Neural cell (in vitro differentiated cells): ENCODE data around the gene TAGLN2. TPM values are rescaled to one million over a fixed set of nuclear protein-coding genes. Genes with fewer than 3 reads are reported as not detected.

Experiments
- H2AFZ ChIP-seq: fragments of 200-600, 300-800 bp; sonication (generic), shearing (Covaris generic); 2 replicates; pipeline ENCODE4 v1.6.0; 2014; ENCODE audit warnings: low read depth, mild to moderate bottlenecking, antibody characterized with exemption, low read length, moderate library complexity
- H3F3A ChIP-seq: fragments of 200-600 bp; shearing (Covaris generic); 2 replicates; pipeline ENCODE4 v1.6.1; 2016; ENCODE audit warnings: mild to moderate bottlenecking, moderate library complexity, mixed read lengths, antibody characterized with exemption, low read length; ENCODE audit not compliant: insufficient read depth, poor library complexity, severe bottlenecking
- H3K27ac ChIP-seq: fragments of 200-600, 300-800 bp; sonication (generic), shearing (Covaris generic); 2 replicates; pipeline ENCODE4 v1.5.1; 2014; ENCODE audit warnings: mild to moderate bottlenecking, low read length, moderate library complexity
- H3K27me3 ChIP-seq: fragments of 300-800, 200-600 bp; sonication (generic), shearing (Covaris generic); 2 replicates; pipeline ENCODE4 v1.6.0; 2014; ENCODE audit warnings: mild to moderate bottlenecking, low read depth, low read length, moderate library complexity; ENCODE audit not compliant: insufficient read depth
- H3K36me3 ChIP-seq: fragments of 300-800, 200-600 bp; sonication (generic), shearing (Covaris generic); 2 replicates; pipeline ENCODE4 v1.5.1; 2014; ENCODE audit warnings: mild to moderate bottlenecking, antibody characterized with exemption, low read length, moderate library complexity; ENCODE audit not compliant: insufficient read depth
- H3K4me2 ChIP-seq: fragments of 300-800, 200-600 bp; sonication (generic), shearing (Covaris generic); 2 replicates; pipeline ENCODE4 v1.6.0; 2014; ENCODE audit warnings: mild to moderate bottlenecking, low read length
- H3K4me3 ChIP-seq: fragments of 300-800, 200-600 bp; sonication (generic), shearing (Covaris generic); 2 replicates; pipeline ENCODE4 v1.5.1; 2014; ENCODE audit warnings: mild to moderate bottlenecking, low read length, moderate library complexity
- H3K79me2 ChIP-seq: fragments of 200-600 bp; shearing (Covaris generic); replicated peaks from 2 replicates; pipeline ENCODE4 v1.6.0; 2014; ENCODE audit warnings: mild to moderate bottlenecking, low read length, moderate library complexity; ENCODE audit not compliant: insufficient read depth
- H3K9ac ChIP-seq: fragments of 300-800, 200-600 bp; sonication (generic), shearing (Covaris generic); 2 replicates; pipeline ENCODE4 v1.6.1; 2016; ENCODE audit warnings: mild to moderate bottlenecking, low read length, mixed read lengths
- H3K9me2 ChIP-seq: fragments of 200-600 bp; shearing (Covaris generic); 2 replicates; pipeline ENCODE4 v1.6.1; 2016; ENCODE audit warnings: mild to moderate bottlenecking, low read length, mixed read lengths; ENCODE audit not compliant: insufficient read depth
- H3K9me3 ChIP-seq: fragments of 200-600, 300-800 bp; sonication (generic), shearing (Covaris generic); 2 replicates; pipeline ENCODE4 v1.6.1; 2016; ENCODE audit warnings: mild to moderate bottlenecking, mixed run types, low read length, moderate library complexity, mixed read lengths
- H4K20me1 ChIP-seq: fragments of 200-600 bp; shearing (Covaris generic); 2 replicates; pipeline ENCODE4 v1.6.1; 2016; ENCODE audit warnings: mild to moderate bottlenecking, mixed run types; ENCODE audit not compliant: insufficient read depth
- EP300 ChIP-seq: fragments of 450-650 bp; conservative IDR thresholded peaks from 2 replicates; pipeline ENCODE4 v1.6.1; 2014; ENCODE audit warnings: antibody characterized with exemption, mild to moderate bottlenecking, moderate library complexity; ENCODE audit not compliant: poor library complexity, severe bottlenecking
- EZH2 ChIP-seq: fragments of 200-600, 300-800 bp; shearing (Covaris generic), sonication (generic); IDR thresholded peaks from 2 replicates; pipeline ENCODE4 v1.6.1; 2014; ENCODE audit warnings: antibody characterized with exemption, low read length, borderline replicate concordance, mild to moderate bottlenecking; ENCODE audit not compliant: insufficient read depth, poor library complexity, severe bottlenecking
- MXI1 ChIP-seq: fragments of 450-650 bp; conservative IDR thresholded peaks from 2 replicates; pipeline ENCODE4 v1.6.1; 2014; ENCODE audit warnings: antibody characterized with exemption, mild to moderate bottlenecking; ENCODE audit not compliant: poor library complexity, severe bottlenecking
- POLR2AphosphoS5 ChIP-seq: IDR thresholded peaks from 2 replicates; pipeline ENCODE4 v1.6.1; 2012
- RAD21 ChIP-seq: fragments of 450-650 bp; conservative IDR thresholded peaks from 2 replicates; pipeline ENCODE4 v1.6.1; 2014; ENCODE audit warnings: antibody characterized with exemption, mild to moderate bottlenecking, moderate library complexity
- SMC3 ChIP-seq: fragments of 450-650 bp; conservative IDR thresholded peaks from 2 replicates; pipeline ENCODE4 v1.6.1; 2014; ENCODE audit warnings: antibody characterized with exemption, mild to moderate bottlenecking, moderate library complexity; ENCODE audit not compliant: poor library complexity
- TAF1 ChIP-seq: IDR thresholded peaks from 2 replicates; pipeline ENCODE4 v1.6.1; 2012; ENCODE audit warnings: low read depth
- polyA plus RNA-seq: library from polyadenylated mRNA; depleted of rRNA; stranded (reverse); fragments of >200 nt; gene quantifications from 2 replicates; pipeline ENCODE4 v1.2.3, GENCODE V29; 2014
- TF ChIP-seq, protein P1 (sequence below): IDR thresholded peaks from 2 replicates; pipeline ENCODE4 v1.6.1; 2012; ENCODE audit warnings: borderline replicate concordance
- TF ChIP-seq, protein P2 (sequence below): fragments of 450-650 bp; IDR thresholded peaks from 2 replicates; pipeline ENCODE4 v1.5.1; 2014; ENCODE audit warnings: antibody characterized with exemption, mild to moderate bottlenecking, moderate library complexity; ENCODE audit not compliant: poor library complexity, severe bottlenecking

The TAGLN2 gene
- polyA plus RNA-seq, 1 donor from 2014 or later = 0.52 TPM

DNA sequence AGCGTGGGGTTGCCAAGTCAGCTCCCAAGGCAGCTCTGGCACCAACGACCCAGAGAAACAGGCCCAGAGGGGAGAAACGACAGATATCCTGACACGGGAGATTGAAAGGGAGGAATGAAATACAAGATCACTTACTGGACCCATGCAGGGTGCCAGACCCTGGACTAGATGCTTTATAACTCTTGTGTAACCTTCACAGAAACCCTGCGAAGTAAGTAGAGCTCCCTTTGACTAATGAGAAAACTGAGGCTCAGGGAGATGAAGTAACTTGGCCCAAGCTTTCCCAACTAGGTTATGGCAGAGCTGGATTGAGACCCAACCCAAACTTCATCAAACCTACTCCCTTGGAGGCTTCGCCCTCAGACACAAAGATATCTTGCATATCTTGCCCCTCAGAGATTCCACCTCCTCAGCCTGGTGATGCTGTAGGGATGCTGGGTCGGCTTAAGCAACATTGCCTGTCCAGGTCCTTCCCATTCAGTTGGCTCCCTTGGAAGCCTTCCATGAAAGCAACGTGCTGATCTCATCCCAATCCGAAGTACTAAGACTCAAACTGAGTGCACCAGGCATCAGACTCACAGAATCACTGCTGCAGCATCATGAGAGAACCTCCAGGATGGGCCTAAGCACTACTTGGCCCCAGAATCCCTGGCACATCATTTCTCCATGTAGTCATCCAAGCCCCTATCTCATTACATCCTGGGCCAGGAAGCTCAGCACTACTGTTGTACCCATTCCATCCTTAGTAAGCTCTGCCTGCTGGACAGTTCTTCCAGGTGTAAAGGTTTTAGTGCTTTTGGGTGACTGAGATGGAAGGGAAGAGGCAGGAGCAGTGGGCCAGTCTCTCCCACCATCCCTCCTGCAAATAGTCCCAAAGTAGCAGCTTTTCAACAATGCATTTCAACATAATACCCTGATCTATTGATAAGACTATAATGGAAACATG, 21.2 kb upstream of the TAGLN2 start:
- TF ChIP-seq, protein P1, sequence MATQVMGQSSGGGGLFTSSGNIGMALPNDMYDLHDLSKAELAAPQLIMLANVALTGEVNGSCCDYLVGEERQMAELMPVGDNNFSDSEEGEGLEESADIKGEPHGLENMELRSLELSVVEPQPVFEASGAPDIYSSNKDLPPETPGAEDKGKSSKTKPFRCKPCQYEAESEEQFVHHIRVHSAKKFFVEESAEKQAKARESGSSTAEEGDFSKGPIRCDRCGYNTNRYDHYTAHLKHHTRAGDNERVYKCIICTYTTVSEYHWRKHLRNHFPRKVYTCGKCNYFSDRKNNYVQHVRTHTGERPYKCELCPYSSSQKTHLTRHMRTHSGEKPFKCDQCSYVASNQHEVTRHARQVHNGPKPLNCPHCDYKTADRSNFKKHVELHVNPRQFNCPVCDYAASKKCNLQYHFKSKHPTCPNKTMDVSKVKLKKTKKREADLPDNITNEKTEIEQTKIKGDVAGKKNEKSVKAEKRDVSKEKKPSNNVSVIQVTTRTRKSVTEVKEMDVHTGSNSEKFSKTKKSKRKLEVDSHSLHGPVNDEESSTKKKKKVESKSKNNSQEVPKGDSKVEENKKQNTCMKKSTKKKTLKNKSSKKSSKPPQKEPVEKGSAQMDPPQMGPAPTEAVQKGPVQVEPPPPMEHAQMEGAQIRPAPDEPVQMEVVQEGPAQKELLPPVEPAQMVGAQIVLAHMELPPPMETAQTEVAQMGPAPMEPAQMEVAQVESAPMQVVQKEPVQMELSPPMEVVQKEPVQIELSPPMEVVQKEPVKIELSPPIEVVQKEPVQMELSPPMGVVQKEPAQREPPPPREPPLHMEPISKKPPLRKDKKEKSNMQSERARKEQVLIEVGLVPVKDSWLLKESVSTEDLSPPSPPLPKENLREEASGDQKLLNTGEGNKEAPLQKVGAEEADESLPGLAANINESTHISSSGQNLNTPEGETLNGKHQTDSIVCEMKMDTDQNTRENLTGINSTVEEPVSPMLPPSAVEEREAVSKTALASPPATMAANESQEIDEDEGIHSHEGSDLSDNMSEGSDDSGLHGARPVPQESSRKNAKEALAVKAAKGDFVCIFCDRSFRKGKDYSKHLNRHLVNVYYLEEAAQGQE = no peak
- TF ChIP-seq EZH2 (no peak), SMC3 (no peak), TAF1 (no peak), EP300 (no peak), POLR2AphosphoS5 (no peak), RAD21 (no peak), MXI1 (no peak)
- TF ChIP-seq, protein P2, sequence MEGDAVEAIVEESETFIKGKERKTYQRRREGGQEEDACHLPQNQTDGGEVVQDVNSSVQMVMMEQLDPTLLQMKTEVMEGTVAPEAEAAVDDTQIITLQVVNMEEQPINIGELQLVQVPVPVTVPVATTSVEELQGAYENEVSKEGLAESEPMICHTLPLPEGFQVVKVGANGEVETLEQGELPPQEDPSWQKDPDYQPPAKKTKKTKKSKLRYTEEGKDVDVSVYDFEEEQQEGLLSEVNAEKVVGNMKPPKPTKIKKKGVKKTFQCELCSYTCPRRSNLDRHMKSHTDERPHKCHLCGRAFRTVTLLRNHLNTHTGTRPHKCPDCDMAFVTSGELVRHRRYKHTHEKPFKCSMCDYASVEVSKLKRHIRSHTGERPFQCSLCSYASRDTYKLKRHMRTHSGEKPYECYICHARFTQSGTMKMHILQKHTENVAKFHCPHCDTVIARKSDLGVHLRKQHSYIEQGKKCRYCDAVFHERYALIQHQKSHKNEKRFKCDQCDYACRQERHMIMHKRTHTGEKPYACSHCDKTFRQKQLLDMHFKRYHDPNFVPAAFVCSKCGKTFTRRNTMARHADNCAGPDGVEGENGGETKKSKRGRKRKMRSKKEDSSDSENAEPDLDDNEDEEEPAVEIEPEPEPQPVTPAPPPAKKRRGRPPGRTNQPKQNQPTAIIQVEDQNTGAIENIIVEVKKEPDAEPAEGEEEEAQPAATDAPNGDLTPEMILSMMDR = no peak
- H3K9me2 ChIP-seq = no peaks in the 10 kb centered on the region
- no peak overlapping the region for H3K27ac ChIP-seq
- no peaks in the 10 kb centered on the region for H4K20me1 ChIP-seq
- H2AFZ ChIP-seq = peak overlapping the region; percentile 31
- H3K4me3 ChIP-seq = peak overlapping the region; percentile 72
- H3K79me2 ChIP-seq = peaks cover 19% of the 10 kb centered on the region
- H3F3A ChIP-seq = no peaks in the 10 kb centered on the region
- H3K27me3 ChIP-seq = no peaks in the 10 kb centered on the region
- no peak overlapping the region for H3K4me2 ChIP-seq
- H3K36me3 ChIP-seq = no peaks in the 10 kb centered on the region
- H3K9ac ChIP-seq = peak overlapping the region; percentile 53
- no peaks in the 10 kb centered on the region for H3K9me3 ChIP-seq

DNA sequence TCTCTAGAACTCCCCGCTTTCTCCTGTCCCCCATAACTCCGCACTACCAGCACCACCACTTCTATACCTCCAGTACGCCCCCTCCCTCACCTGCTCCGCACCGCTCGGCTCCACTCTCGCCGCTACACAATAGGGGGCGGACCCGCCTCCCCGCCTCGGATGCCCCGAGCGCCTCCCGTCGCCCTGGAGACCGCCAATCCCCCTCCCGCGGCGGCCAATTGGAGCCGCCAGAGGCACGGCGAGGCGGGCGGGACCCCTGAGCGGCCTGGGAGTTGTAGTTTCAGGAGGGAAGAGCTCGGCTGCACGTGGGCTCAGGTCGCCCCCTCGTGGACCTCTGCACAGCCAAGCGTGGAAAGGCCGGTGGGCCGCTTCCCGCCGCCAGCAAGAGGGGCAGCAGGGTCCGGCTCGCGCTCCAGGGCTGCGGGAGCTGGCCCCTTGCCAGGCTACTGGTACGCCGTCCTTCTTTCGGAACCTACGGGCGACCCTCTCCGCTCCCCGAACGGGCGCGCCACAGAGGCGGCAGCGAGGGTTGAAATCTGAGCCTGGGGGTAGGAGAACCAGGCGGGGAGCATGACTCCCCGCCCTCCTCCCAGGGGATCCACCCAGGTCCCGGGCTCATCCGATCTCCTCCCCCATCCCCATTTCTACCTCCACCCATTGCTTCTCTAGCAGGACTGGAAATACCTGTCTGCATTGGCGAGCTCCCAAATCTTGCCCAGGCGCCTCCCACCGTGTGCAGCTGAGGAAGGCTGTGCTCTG, 20.4 kb upstream of the TAGLN2 start, which contains the start of gene IGSF9:
TSS of gene IGSF9 (minus strand) at position 131 of the 759 bp plus-strand sequence. CDS start 2,159 bp downstream, outside the sequence.
- no peaks in the 10 kb centered on the region for H3F3A ChIP-seq
- peak within 1 kb of the TSS; percentile 72 for H3K4me3 ChIP-seq
- H3K27ac ChIP-seq = peak within 1 kb of the TSS; percentile 2
- H3K9me2 ChIP-seq = no peaks in the 10 kb centered on the region
- no peaks in the 10 kb centered on the region for H4K20me1 ChIP-seq
- H3K27me3 ChIP-seq = no peaks in the 10 kb centered on the region
- TF ChIP-seq SMC3 (peak; percentile 92), TAF1 (no peak), EZH2 (no peak), RAD21 (peak; percentile 91), MXI1 (peak; percentile 93), POLR2AphosphoS5 (peak; percentile 59), EP300 (peak; percentile 23)
- TF ChIP-seq, protein P2 = peak; percentile 97
- TF ChIP-seq, protein P1 = peak; percentile 2
- peak within 1 kb of the TSS; percentile 59 for H3K4me2 ChIP-seq
- peaks cover 19% of the 10 kb centered on the region for H3K79me2 ChIP-seq
- H3K9me3 ChIP-seq = no peaks in the 10 kb centered on the region
- H2AFZ ChIP-seq = peak within 1 kb of the TSS; percentile 56
- peak within 1 kb of the TSS; percentile 61 for H3K9ac ChIP-seq
- no peaks in the 10 kb centered on the region for H3K36me3 ChIP-seq
